Measurements from ENCODE around the gene AMDHD2. TPM values are rescaled to one million over a fixed set of nuclear protein-coding genes. Genes with fewer than 3 reads are reported as not detected.
A peak's percentile ranks its signal among the peaks of the same experiment; 100 is the strongest.

The AMDHD2 gene
- total RNA-seq, 2 donors from 2014 or later, result 10.6 to 12.6 TPM

GRCh38 chr16:2516391-2517240 lies 3.6 kb upstream of the AMDHD2 start:
- no peak for TF ChIP-seq CTCF (IDR thresholded peaks at IDR 0.05)
- Histone ChIP-seq H3K27me3 (no peaks in the 10 kb centered on the region), H3K36me3 (no peaks in the 10 kb centered on the region), H3K9me3 (no peaks in the 10 kb centered on the region), H3K27ac (peak overlapping the region; percentile 98 to 99), H3K4me3 (peak overlapping the region in 1 of 2 donors; percentile 19), H3K4me1 (peaks cover 0 to 80% of the 10 kb centered on the region in 2 donors)
- DNase-seq (ENCODE audit: low spot score), result no peak

GRCh38 chr16:2517954-2518605 lies 2.1 kb upstream of the AMDHD2 start:
- H3K27ac ChIP-seq, result peak overlapping the region; percentile 1 to 98

GRCh38 chr16:2518823-2519710 lies 1.1 kb upstream of the AMDHD2 start:
- H3K27me3 ChIP-seq, result no peaks in the 10 kb centered on the region
- peak overlapping the region in 1 of 2 donors; percentile 71 for H3K4me3 ChIP-seq
- no peak for DNase-seq (ENCODE audit: low spot score)
- H3K36me3 ChIP-seq, result peaks cover 12% of the 10 kb centered on the region
- peak overlapping the region; percentile 83 to 98 for H3K27ac ChIP-seq
- peaks cover 0 to 63% of the 10 kb centered on the region in 2 donors for H3K4me1 ChIP-seq
- no peaks in the 10 kb centered on the region for H3K9me3 ChIP-seq
- no peak for TF ChIP-seq CTCF (IDR thresholded peaks at IDR 0.05)

More at GRCh38 chr16:2517954-2518605, 2.1 kb upstream of the AMDHD2 start:
- Histone ChIP-seq H3K4me3 (no peak overlapping the region), H3K27me3 (no peaks in the 10 kb centered on the region), H3K36me3 (peaks cover 2% of the 10 kb centered on the region), H3K9me3 (no peaks in the 10 kb centered on the region), H3K4me1 (peaks cover 0 to 67% of the 10 kb centered on the region in 2 donors)
- no peak for DNase-seq (ENCODE audit: low spot score)
- no peak for TF ChIP-seq CTCF (IDR thresholded peaks at IDR 0.05)

- Histone ChIP-seq H3K27me3 (no peaks in the 10 kb centered on the region), H3K4me3 (peak overlapping the region; percentile 17 to 71), H3K4me1 (peaks cover 0 to 63% of the 10 kb centered on the region in 2 donors), H3K36me3 (peaks cover 18% of the 10 kb centered on the region), H3K9me3 (no peaks in the 10 kb centered on the region), H3K27ac (peak overlapping the region; percentile 83 to 98)
- DNase-seq (ENCODE audit: low spot score), result no peak
- TF ChIP-seq CTCF (IDR thresholded peaks at IDR 0.05), result no peak
Observed at GRCh38 chr16:2519711-2520080, 475 bp upstream of the AMDHD2 start.

- TF ChIP-seq CTCF (IDR thresholded peaks at IDR 0.05), result no peak
- peaks cover 19% of the 10 kb centered on the region for H3K36me3 ChIP-seq
- no peaks in the 10 kb centered on the region for H3K9me3 ChIP-seq
- peaks cover 0 to 51% of the 10 kb centered on the region in 2 donors for H3K4me1 ChIP-seq
- peak overlapping the region; percentile 70 to 71 for H3K4me3 ChIP-seq
- DNase-seq (ENCODE audit: low spot score), result no peak
- H3K27ac ChIP-seq, result peak overlapping the region; percentile 83 to 98
- H3K27me3 ChIP-seq, result no peaks in the 10 kb centered on the region
Observed at GRCh38 chr16:2520784-2521531, 787 bp downstream of the AMDHD2 start.
